GM18873 (cell line): ENCODE data around the gene NUP133.
"Not testable (repeated sequence)": the region's sequence is repeated elsewhere in the genome, so short reads cannot be mapped to it uniquely, and the experiment has no call there.

ENCODE experiments used
- ATAC-seq: cut with Tn5 transposase; IDR thresholded peaks from one replicate; pipeline ENCODE4 v1.9.1; 2021; ENCODE audit warnings: mild to moderate bottlenecking, moderate library complexity, moderate number of reproducible peaks; ENCODE audit not compliant: unreplicated experiment, low FRiP score

NUP133 gene

GRCh38 chr1:229425564-229426159 lies 82.5 kb downstream of the NUP133 start:
- no peak for ATAC-seq

- no peak for ATAC-seq
Observed at GRCh38 chr1:229420765-229421164, 87.4 kb downstream of the NUP133 start.

- no peak for ATAC-seq
Observed at GRCh38 chr1:229420224-229420623, 87.9 kb downstream of the NUP133 start.

- ATAC-seq, result not testable (repeated sequence)
Observed at GRCh38 chr1:229418586-229418985, 89.6 kb downstream of the NUP133 start.

- not testable (repeated sequence) for ATAC-seq
Observed at GRCh38 chr1:229412810-229413209, 95.3 kb downstream of the NUP133 start.

GRCh38 chr1:229412056-229412455 lies 96.1 kb downstream of the NUP133 start:
- ATAC-seq, result no peak

GRCh38 chr1:229411434-229412055 lies 96.6 kb downstream of the NUP133 start:
- no peak for ATAC-seq

GRCh38 chr1:229410692-229411433 lies 97.3 kb downstream of the NUP133 start:
- no peak for ATAC-seq

GRCh38 chr1:229410370-229410691 lies 97.8 kb downstream of the NUP133 start:
- ATAC-seq, result no peak

GRCh38 chr1:229409616-229410369 lies 98.3 kb downstream of the NUP133 start:
- no peak for ATAC-seq

- no peak for ATAC-seq
Observed at GRCh38 chr1:229408458-229409037, 99.6 kb downstream of the NUP133 start.

GRCh38 chr1:229407206-229408026 lies 100.7 kb downstream of the NUP133 start:
- ATAC-seq, result no peak

GRCh38 chr1:229406798-229407197 lies 101.3 kb downstream of the NUP133 start:
- ATAC-seq, result no peak

- no peak for ATAC-seq
Observed at GRCh38 chr1:229403573-229403972, 104.6 kb downstream of the NUP133 start.

GRCh38 chr1:229402993-229403392 lies 105.1 kb downstream of the NUP133 start:
- ATAC-seq, result no peak

- not testable (repeated sequence) for ATAC-seq
Observed at GRCh38 chr1:229402329-229402728, 105.8 kb downstream of the NUP133 start.

GRCh38 chr1:229397762-229398161 lies 110.4 kb downstream of the NUP133 start:
- ATAC-seq, result no peak

- ATAC-seq, result no peak
Observed at GRCh38 chr1:229396585-229397206, 111.4 kb downstream of the NUP133 start.

GRCh38 chr1:229394517-229394916 lies 113.6 kb downstream of the NUP133 start:
- not testable (repeated sequence) for ATAC-seq
